Measurements from ENCODE around the gene INPP5K. TPM values are rescaled to one million over a fixed set of nuclear protein-coding genes. Genes with fewer than 3 reads are reported as not detected.

INPP5K gene
- total and polyA plus RNA-seq, 10 of the 15 experiments (the other 5 are each of a cell fraction or from before 2014, with no cell fraction given): 0.58 to 41.2 (median 23.3) TPM

DNA sequence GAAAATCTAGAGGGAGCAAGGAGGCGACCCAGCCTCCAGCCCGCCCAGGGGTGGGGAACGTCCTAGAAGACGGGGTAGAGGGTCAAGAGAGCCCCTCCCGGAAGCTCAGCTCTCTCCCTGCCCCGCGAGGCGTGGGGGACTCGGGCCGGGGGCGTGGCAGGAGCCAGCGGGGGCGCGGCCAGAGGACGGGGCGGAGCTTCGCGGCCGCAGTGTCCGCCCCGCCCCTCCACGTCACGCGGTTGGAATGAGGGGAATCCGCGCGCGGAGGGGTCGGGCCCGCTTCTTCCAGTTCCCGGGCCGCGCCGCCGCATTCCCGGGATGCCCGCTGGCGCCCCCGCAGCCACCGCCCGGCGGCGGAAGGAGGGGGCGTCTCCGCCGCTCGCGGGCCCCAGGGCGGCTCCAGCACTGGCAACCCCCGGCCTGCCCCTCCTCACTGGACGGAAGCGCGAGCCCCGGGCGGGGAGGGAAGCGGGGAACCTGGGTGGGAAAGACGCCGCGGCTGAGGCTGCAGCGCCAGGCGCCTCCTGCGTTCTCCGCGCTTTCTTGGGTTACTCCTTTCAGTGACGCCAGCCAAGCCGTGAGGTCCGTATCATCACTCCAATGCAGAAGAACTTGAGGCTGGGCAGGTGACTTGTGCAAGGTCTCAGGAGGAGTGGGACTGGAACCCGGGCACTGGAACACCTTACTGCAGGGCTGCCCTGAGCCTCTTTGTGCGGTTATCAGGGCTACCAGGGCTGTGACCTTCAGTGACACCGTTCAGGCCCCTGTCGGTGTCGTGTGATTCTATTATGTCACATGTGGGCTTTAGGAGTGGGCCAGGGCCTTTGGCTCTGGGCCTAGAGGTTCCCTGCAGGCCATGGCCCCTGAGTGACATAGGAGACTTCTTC is 28.2 kb downstream of the INPP5K start (continued):
- TF ChIP-seq, protein P1, sequence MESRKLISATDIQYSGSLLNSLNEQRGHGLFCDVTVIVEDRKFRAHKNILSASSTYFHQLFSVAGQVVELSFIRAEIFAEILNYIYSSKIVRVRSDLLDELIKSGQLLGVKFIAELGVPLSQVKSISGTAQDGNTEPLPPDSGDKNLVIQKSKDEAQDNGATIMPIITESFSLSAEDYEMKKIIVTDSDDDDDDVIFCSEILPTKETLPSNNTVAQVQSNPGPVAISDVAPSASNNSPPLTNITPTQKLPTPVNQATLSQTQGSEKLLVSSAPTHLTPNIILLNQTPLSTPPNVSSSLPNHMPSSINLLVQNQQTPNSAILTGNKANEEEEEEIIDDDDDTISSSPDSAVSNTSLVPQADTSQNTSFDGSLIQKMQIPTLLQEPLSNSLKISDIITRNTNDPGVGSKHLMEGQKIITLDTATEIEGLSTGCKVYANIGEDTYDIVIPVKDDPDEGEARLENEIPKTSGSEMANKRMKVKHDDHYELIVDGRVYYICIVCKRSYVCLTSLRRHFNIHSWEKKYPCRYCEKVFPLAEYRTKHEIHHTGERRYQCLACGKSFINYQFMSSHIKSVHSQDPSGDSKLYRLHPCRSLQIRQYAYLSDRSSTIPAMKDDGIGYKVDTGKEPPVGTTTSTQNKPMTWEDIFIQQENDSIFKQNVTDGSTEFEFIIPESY (IDR thresholded peaks at IDR 0.05): no peak
- 0 out of 2 replicates have a peak, but pooled peaks have one; percentile 10 for TF ChIP-seq YY1 (IDR thresholded peaks at IDR 0.05; ENCODE audit: low read depth, low read length)
- no peak for TF ChIP-seq TCF7 (IDR thresholded peaks at IDR 0.05; ENCODE audit: borderline replicate concordance)
- TF ChIP-seq POLR2A (IDR thresholded peaks at IDR 0.05; ENCODE audit: low read depth, low read length): no peak
- TF ChIP-seq ZNF622 (IDR thresholded peaks at IDR 0.05): no peak
- TF ChIP-seq, protein P2, sequence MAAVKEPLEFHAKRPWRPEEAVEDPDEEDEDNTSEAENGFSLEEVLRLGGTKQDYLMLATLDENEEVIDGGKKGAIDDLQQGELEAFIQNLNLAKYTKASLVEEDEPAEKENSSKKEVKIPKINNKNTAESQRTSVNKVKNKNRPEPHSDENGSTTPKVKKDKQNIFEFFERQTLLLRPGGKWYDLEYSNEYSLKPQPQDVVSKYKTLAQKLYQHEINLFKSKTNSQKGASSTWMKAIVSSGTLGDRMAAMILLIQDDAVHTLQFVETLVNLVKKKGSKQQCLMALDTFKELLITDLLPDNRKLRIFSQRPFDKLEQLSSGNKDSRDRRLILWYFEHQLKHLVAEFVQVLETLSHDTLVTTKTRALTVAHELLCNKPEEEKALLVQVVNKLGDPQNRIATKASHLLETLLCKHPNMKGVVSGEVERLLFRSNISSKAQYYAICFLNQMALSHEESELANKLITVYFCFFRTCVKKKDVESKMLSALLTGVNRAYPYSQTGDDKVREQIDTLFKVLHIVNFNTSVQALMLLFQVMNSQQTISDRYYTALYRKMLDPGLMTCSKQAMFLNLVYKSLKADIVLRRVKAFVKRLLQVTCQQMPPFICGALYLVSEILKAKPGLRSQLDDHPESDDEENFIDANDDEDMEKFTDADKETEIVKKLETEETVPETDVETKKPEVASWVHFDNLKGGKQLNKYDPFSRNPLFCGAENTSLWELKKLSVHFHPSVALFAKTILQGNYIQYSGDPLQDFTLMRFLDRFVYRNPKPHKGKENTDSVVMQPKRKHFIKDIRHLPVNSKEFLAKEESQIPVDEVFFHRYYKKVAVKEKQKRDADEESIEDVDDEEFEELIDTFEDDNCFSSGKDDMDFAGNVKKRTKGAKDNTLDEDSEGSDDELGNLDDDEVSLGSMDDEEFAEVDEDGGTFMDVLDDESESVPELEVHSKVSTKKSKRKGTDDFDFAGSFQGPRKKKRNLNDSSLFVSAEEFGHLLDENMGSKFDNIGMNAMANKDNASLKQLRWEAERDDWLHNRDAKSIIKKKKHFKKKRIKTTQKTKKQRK (IDR thresholded peaks at IDR 0.05; ENCODE audit: low read depth, low read length): no peak
- peak; percentile 65; the same call in 1 of the 2 replicates for TF ChIP-seq RB1 (IDR thresholded peaks at IDR 0.05; ENCODE audit: borderline replicate concordance)
- peak; percentile 98 for TF ChIP-seq GATAD2B (conservative IDR thresholded peaks at IDR 0.05; ENCODE audit: low read depth)
- TF ChIP-seq, protein P3, sequence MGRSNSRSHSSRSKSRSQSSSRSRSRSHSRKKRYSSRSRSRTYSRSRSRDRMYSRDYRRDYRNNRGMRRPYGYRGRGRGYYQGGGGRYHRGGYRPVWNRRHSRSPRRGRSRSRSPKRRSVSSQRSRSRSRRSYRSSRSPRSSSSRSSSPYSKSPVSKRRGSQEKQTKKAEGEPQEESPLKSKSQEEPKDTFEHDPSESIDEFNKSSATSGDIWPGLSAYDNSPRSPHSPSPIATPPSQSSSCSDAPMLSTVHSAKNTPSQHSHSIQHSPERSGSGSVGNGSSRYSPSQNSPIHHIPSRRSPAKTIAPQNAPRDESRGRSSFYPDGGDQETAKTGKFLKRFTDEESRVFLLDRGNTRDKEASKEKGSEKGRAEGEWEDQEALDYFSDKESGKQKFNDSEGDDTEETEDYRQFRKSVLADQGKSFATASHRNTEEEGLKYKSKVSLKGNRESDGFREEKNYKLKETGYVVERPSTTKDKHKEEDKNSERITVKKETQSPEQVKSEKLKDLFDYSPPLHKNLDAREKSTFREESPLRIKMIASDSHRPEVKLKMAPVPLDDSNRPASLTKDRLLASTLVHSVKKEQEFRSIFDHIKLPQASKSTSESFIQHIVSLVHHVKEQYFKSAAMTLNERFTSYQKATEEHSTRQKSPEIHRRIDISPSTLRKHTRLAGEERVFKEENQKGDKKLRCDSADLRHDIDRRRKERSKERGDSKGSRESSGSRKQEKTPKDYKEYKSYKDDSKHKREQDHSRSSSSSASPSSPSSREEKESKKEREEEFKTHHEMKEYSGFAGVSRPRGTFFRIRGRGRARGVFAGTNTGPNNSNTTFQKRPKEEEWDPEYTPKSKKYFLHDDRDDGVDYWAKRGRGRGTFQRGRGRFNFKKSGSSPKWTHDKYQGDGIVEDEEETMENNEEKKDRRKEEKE (IDR thresholded peaks at IDR 0.05): no peak
- no peak for TF ChIP-seq NBN (IDR thresholded peaks at IDR 0.05)
- TF ChIP-seq ETV6 (conservative IDR thresholded peaks at IDR 0.05 in 1 of 2, IDR thresholded peaks at IDR 0.05 in 1 of 2; ENCODE audit: borderline replicate concordance in 1 of 2, low read depth in 1 of 2): no peak
- no peak for TF ChIP-seq MYC (IDR thresholded peaks at IDR 0.05; ENCODE audit: insufficient read depth, insufficient read length, insufficient replicate concordance, low read length, severe bottlenecking)
- no peak for TF ChIP-seq FOS (IDR thresholded peaks at IDR 0.05; ENCODE audit: borderline replicate concordance, extremely low read depth, insufficient read length)
- TF ChIP-seq NFYB (IDR thresholded peaks at IDR 0.05; ENCODE audit: insufficient read depth, low read depth, low read length): no peak
- TF ChIP-seq, protein P4, sequence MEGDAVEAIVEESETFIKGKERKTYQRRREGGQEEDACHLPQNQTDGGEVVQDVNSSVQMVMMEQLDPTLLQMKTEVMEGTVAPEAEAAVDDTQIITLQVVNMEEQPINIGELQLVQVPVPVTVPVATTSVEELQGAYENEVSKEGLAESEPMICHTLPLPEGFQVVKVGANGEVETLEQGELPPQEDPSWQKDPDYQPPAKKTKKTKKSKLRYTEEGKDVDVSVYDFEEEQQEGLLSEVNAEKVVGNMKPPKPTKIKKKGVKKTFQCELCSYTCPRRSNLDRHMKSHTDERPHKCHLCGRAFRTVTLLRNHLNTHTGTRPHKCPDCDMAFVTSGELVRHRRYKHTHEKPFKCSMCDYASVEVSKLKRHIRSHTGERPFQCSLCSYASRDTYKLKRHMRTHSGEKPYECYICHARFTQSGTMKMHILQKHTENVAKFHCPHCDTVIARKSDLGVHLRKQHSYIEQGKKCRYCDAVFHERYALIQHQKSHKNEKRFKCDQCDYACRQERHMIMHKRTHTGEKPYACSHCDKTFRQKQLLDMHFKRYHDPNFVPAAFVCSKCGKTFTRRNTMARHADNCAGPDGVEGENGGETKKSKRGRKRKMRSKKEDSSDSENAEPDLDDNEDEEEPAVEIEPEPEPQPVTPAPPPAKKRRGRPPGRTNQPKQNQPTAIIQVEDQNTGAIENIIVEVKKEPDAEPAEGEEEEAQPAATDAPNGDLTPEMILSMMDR (IDR thresholded peaks at IDR 0.05 in 2 of 3, conservative IDR thresholded peaks at IDR 0.05 in 1 of 3; ENCODE audit: control insufficient read depth in 2 of 3, extremely low read depth in 1 of 3, insufficient read depth in 1 of 3, low read depth in 3 of 3, low read length in 3 of 3): no peak
- no peak for TF ChIP-seq SIN3A (IDR thresholded peaks at IDR 0.05; ENCODE audit: low read depth, low read length)
- TF ChIP-seq EGR1 (IDR thresholded peaks at IDR 0.05; ENCODE audit: borderline replicate concordance in 1 of 2, low read depth in 2 of 2, low read length in 2 of 2): peak in 1 of 2 experiments; percentile 73; a peak in 1 of 3 replicates
- no peak for TF ChIP-seq WRNIP1 (IDR thresholded peaks at IDR 0.05; ENCODE audit: borderline replicate concordance, low read depth, low read length)
